HL-60 (cell line): ENCODE results near the gene TBC1D16.

Experiments used
- DNase-seq, 2 experiments: peaks; one replicate each; pipeline ENCODE4 v3.0.0-alpha.2; 2010 to 2020; ENCODE audit warnings: low read depth in 1 of 2, low spot score in 1 of 2
- H3K27ac ChIP-seq: fragments of 250-450 bp; sonication (Bioruptor Pico); replicated peaks from 2 replicates; pipeline ENCODE4 v1.5.1; 2020; ENCODE audit warnings: mild to moderate bottlenecking, moderate library complexity
- H3K27me3 ChIP-seq: fragments of 250-450 bp; sonication (Bioruptor Pico); 2 replicates; pipeline ENCODE4 v1.5.1; 2021; ENCODE audit warnings: mild to moderate bottlenecking, moderate library complexity; ENCODE audit not compliant: insufficient read depth, poor library complexity, severe bottlenecking
- H3K4me3 ChIP-seq: replicated peaks from 2 replicates; pipeline ENCODE4 v1.5.1; 2011; ENCODE audit warnings: mild to moderate bottlenecking, control low read depth, low read length; ENCODE audit not compliant: insufficient read depth
- CTCF ChIP-seq: IDR thresholded peaks from one replicate; pipeline ENCODE4 v1.5.1; 2011; ENCODE audit warnings: low read length, control low read depth, inconsistent platforms; ENCODE audit not compliant: insufficient read depth
- GABPA ChIP-seq: IDR thresholded peaks from 2 replicates; pipeline ENCODE4 v1.6.1; 2012; ENCODE audit warnings: low read depth
- POLR2AphosphoS5 ChIP-seq: IDR thresholded peaks from 2 replicates; pipeline ENCODE4 v1.6.1; 2012; ENCODE audit warnings: low read depth
- REST ChIP-seq: IDR thresholded peaks from 2 replicates; pipeline ENCODE4 v1.6.1; 2012; ENCODE audit warnings: low read depth; ENCODE audit not compliant: insufficient replicate concordance
- SPI1 ChIP-seq: IDR thresholded peaks from 2 replicates; pipeline ENCODE4 v1.6.1; 2012; ENCODE audit warnings: low read depth, mild to moderate bottlenecking, borderline replicate concordance

Gene TBC1D16

DNA sequence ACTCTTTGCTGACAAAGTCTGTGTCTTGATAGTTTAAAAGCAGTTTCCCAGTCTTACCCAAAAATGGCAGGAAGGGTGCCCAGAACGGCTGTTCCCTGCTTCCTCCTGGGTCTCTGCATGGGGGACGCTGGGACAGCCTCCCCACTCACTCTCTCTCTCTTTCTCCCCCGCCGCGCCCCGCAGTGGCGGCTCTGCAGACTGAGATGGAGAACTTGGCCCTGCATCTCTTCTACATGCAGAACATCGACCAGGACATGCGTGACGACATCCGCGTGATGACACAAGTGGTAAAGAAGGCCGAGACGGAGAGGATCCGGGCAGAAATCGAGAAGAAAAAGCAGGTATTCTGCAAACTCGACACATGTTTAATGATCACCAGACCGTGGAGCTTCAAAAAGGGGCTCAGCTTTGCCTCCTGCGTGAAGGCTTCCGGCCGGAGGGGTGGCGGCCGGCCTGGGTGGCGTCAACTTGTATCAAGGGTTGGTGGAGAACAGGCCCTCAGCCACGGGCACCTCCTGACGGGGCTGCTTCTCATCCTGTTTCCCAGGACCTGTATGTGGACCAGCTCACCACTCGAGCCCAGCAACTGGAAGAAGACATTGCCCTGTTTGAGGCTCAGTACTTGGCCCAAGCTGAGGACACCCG, 22.8 kb upstream of the TBC1D16 start:
- Histone ChIP-seq H3K27ac (no peak overlapping the region), H3K27me3 (peaks cover 3% of the 10 kb centered on the region), H3K4me3 (no peak overlapping the region)
- TF ChIP-seq GABPA, result no peak
- DNase-seq, result no peak

DNA sequence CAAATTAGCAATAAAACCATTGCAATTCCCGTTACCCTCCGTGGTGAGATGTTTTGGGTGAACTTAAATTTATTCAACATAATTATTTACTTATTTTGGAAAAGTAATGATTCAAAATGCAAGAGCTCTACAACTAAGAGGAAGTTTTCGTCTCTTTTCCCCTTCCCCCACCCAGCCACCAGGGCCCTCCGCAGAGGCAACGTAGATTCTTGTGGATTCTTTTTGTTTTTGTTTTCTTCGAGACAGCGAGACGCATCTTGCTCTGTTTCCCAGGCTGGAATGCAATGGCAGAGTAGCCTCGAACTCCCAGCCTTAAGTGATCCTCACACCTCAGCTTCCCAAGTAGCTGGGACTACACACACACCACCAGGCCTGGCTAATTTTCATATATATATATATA, 19.9 kb upstream of the TBC1D16 start:
- H3K27me3 ChIP-seq, result peaks cover 2% of the 10 kb centered on the region
- TF ChIP-seq GABPA (no peak), CTCF (no peak), POLR2AphosphoS5 (no peak), REST (no peak), SPI1 (no peak)
- DNase-seq, result no peak
- H3K27ac ChIP-seq, result no peak overlapping the region
- H3K4me3 ChIP-seq, result no peak overlapping the region

- no peak for DNase-seq
- TF ChIP-seq CTCF (no peak), SPI1 (no peak), GABPA (no peak), REST (no peak), POLR2AphosphoS5 (no peak)
- H3K27ac ChIP-seq, result no peak overlapping the region
- no peak overlapping the region for H3K4me3 ChIP-seq
- H3K27me3 ChIP-seq, result no peaks in the 10 kb centered on the region
Measured at GRCh38 chr17:80053102-80053501, 17.4 kb upstream of the TBC1D16 start.

GRCh38 chr17:80051681-80052080, 16.0 kb upstream of the TBC1D16 start:
- no peak for DNase-seq
- H3K4me3 ChIP-seq, result no peak overlapping the region
- no peak overlapping the region for H3K27ac ChIP-seq

More at GRCh38 chr17:80051681-80052080, 16.0 kb upstream of the TBC1D16 start:
- TF ChIP-seq GABPA (no peak), SPI1 (no peak), REST (no peak), POLR2AphosphoS5 (no peak), CTCF (no peak)
- H3K27me3 ChIP-seq, result no peaks in the 10 kb centered on the region
